ENCODE results near the gene ENTPD8.
A peak's percentile ranks its signal among the peaks of the same experiment; 100 is the strongest.

The ENTPD8 gene

DNA sequence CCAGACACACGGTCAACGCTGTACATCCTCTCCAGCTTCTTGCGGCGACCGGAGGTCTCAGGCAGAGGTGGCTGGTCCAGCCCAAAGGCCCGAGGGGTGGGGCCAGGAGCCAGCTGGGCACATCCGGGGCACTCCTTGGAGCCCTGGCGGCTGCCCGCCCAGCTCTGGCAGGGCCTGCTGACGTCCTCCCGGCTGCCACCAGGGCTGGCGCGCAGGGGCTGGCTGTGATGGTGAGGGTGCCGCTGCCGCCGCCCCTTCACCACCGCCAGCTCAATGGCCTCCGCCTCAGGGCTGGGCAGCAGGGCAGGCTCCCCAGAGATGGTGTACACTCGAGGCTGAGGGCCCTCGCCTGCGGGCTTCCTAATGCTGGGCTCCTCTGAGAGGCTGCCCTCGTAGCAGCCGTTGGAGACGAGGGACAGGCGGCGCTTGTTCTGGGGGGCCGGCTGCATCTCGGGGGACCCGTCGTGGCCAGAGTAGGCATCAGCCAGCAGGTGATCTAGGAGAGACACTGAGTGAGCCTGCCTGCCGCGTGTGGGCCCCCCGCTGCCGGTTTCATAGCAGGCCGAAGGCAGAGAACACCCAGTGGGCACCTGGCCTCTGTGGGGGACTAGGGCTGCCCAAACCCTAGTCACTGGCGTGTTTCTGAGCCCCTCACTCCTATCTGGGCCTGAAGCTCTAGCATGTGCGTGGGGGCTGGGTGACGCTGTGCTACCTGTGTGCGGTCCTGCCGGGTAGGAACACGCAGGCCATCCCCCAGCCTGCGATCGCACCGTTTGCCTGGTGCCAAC is 16.4 kb upstream of the ENTPD8 start:
- peaks cover 18% of the 10 kb centered on the region for H3K79me1 ChIP-seq (replicated peaks; ENCODE audit: low read length, poor library complexity, severe bottlenecking)
- H2BK12ac ChIP-seq (ENCODE audit: low read length in 2 of 2): peak overlapping the region in 1 of 2 experiments; percentile 16
- peak overlapping the region; percentile 24 to 36 for H3K4ac ChIP-seq (ENCODE audit: low read depth in 1 of 2, low read length in 2 of 2)
- DNase-seq: no peak
- H2AK5ac ChIP-seq (ENCODE audit: low read length, severe bottlenecking): peak overlapping the region; percentile 24
- no peak overlapping the region for H2BK120ac ChIP-seq (ENCODE audit: low read depth, low read length)
- 97% methylated on average over 36 of the region's 44 CpGs for WGBS
- peaks cover 65% of the 10 kb centered on the region for H3K4me1 ChIP-seq (ENCODE audit: control insufficient read depth, insufficient read depth, low read depth, low read length)
- H3K23ac ChIP-seq (ENCODE audit: low read length in 2 of 2): peak overlapping the region in 1 of 2 experiments; percentile 97
- H4K91ac ChIP-seq (ENCODE audit: low read length): peak overlapping the region; percentile 43
- H2AFZ ChIP-seq (ENCODE audit: low read depth, low read length): no peak overlapping the region
- peak overlapping the region; percentile 73 to 84 for H3K4me3 ChIP-seq (ENCODE audit: insufficient read depth in 1 of 2, low read depth in 1 of 2, low read length in 2 of 2)
- H3K9me3 ChIP-seq (ENCODE audit: control insufficient read depth, low read length): no peaks in the 10 kb centered on the region
- no peak overlapping the region for H2BK5ac ChIP-seq (ENCODE audit: low read depth, low read length, poor library complexity, severe bottlenecking)
- peaks cover 19 to 52% of the 10 kb centered on the region in 2 experiments for H3K36me3 ChIP-seq (ENCODE audit: control insufficient read depth in 1 of 2, insufficient read depth in 2 of 2, low read depth in 1 of 2, low read length in 2 of 2)
- no peak overlapping the region for H4K8ac ChIP-seq (ENCODE audit: low read length)
- H3K4me2 ChIP-seq (ENCODE audit: low read length, poor library complexity, severe bottlenecking): peak overlapping the region; percentile 92
- peak overlapping the region; percentile 84 for H3K9ac ChIP-seq (ENCODE audit: low read length)
- H3K18ac ChIP-seq (ENCODE audit: low read depth in 1 of 2, low read length in 2 of 2): peak overlapping the region in 1 of 2 experiments; percentile 54
- H3K27ac ChIP-seq (ENCODE audit: low read length, poor library complexity, severe bottlenecking): no peak overlapping the region
- peak overlapping the region in 1 of 2 experiments; percentile 37 for H3K14ac ChIP-seq (ENCODE audit: low read length in 2 of 2)
- peak overlapping the region; percentile 26 for H2BK15ac ChIP-seq (ENCODE audit: low read depth, poor library complexity, severe bottlenecking)
- no peaks in the 10 kb centered on the region for H3K27me3 ChIP-seq (ENCODE audit: control insufficient read depth in 1 of 2, insufficient read depth in 1 of 2, low read length in 2 of 2)

DNA sequence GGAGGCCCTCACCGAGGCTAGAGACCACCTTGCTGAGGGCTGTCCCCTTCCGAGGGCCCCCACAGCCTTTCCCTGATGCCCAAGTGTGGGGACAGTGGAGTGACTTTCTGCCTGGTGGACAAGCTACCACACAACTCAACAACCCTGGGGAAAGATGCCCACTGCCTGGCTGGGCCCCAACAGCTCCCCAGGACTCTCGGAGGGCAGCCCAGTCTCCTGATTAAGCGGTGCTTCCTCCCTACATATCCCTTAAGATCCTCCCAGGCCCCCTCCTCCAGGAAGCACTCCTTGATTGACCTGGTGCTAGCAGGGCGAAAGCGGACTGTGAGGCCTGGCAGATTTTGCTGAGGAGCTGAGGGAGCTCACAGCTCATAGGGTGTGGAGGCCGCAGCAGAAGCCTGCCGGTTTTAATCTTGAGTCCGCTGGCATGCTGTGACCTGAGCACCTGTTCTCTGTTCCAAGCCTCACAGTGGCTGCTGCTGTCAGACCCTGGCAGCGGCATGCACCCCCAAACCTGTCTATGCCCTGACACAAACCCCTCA is 15.8 kb upstream of the ENTPD8 start:
- Histone ChIP-seq H3K4me1 (ENCODE audit: control insufficient read depth, insufficient read depth, low read depth, low read length) (peaks cover 63% of the 10 kb centered on the region), H2BK12ac (ENCODE audit: low read length in 2 of 2) (no peak overlapping the region), H3K9me3 (ENCODE audit: control insufficient read depth, low read length) (no peaks in the 10 kb centered on the region), H3K36me3 (ENCODE audit: control insufficient read depth in 1 of 2, insufficient read depth in 2 of 2, low read depth in 1 of 2, low read length in 2 of 2) (peaks cover 19 to 55% of the 10 kb centered on the region in 2 experiments), H2AK5ac (ENCODE audit: low read length, severe bottlenecking) (peak overlapping the region; percentile 24), H4K91ac (ENCODE audit: low read length) (no peak overlapping the region), H3K23ac (ENCODE audit: low read length in 2 of 2) (no peak overlapping the region), H2BK120ac (ENCODE audit: low read depth, low read length) (no peak overlapping the region), H2AFZ (ENCODE audit: low read depth, low read length) (no peak overlapping the region), H3K27me3 (ENCODE audit: control insufficient read depth in 1 of 2, insufficient read depth in 1 of 2, low read length in 2 of 2) (no peaks in the 10 kb centered on the region), H3K9ac (ENCODE audit: low read length) (no peak overlapping the region), H3K4me3 (ENCODE audit: insufficient read depth in 1 of 2, low read depth in 1 of 2, low read length in 2 of 2) (no peak overlapping the region), H2BK15ac (ENCODE audit: low read depth, poor library complexity, severe bottlenecking) (no peak overlapping the region), H3K14ac (ENCODE audit: low read length in 2 of 2) (no peak overlapping the region), H3K27ac (ENCODE audit: low read length, poor library complexity, severe bottlenecking) (peak overlapping the region; percentile 68), H2BK5ac (ENCODE audit: low read depth, low read length, poor library complexity, severe bottlenecking) (no peak overlapping the region), H3K79me1 (replicated peaks; ENCODE audit: low read length, poor library complexity, severe bottlenecking) (peaks cover 19% of the 10 kb centered on the region), H4K8ac (ENCODE audit: low read length) (no peak overlapping the region), H3K4me2 (ENCODE audit: low read length, poor library complexity, severe bottlenecking) (peak overlapping the region; percentile 30), H3K4ac (ENCODE audit: low read depth in 1 of 2, low read length in 2 of 2) (no peak overlapping the region), H3K18ac (ENCODE audit: low read depth in 1 of 2, low read length in 2 of 2) (no peak overlapping the region)
- WGBS: 96% methylated on average over 9 of the region's 10 CpGs
- no peak for DNase-seq

DNA sequence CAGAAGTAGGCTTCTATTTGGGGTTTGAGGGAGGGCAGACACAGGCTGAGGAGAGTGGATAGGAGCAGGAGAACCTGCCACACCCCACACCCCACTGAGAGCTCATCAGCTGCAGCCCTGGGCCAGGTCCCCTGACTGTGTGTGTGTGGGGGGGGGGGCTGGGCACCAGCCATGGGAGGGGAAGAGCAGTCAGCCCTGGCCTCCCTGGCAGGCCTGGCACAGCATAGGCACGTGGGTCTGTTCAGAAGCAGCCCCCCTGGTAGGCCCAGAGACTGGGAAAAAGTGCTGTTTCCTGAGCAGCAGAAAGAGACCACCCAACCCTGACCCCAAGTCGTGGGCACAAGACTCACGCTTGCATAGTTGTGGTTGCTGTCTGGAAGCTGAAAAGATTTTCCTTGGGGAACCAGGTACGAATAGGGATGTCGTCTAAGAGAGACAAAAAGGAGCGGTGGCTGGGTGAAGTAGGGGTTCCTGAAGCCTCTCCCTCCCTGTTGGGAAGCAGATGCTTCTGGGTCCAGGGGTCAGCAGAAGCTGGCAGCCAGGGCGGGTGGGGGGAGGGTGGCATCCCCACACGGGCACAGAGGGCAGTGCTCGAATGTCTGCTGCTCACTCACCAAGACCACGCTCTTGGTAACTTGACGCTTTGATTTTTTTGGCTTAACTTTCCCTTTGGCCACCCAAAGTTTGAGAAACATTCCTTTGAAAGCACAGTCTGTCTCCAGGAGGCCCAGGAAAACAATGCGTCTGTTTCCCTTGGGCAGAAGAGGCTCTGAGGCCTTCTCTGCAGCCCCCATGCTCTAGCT is 15.1 kb upstream of the ENTPD8 start:
- Histone ChIP-seq H4K8ac (ENCODE audit: low read length) (no peak overlapping the region), H3K27me3 (ENCODE audit: control insufficient read depth in 1 of 2, insufficient read depth in 1 of 2, low read length in 2 of 2) (no peaks in the 10 kb centered on the region), H3K23ac (ENCODE audit: low read length in 2 of 2) (no peak overlapping the region), H3K36me3 (ENCODE audit: control insufficient read depth in 1 of 2, insufficient read depth in 2 of 2, low read depth in 1 of 2, low read length in 2 of 2) (peaks cover 19 to 59% of the 10 kb centered on the region in 2 experiments), H3K27ac (ENCODE audit: low read length, poor library complexity, severe bottlenecking) (peak overlapping the region; percentile 68), H3K4me3 (ENCODE audit: insufficient read depth in 1 of 2, low read depth in 1 of 2, low read length in 2 of 2) (no peak overlapping the region), H3K4me2 (ENCODE audit: low read length, poor library complexity, severe bottlenecking) (peak overlapping the region; percentile 31), H3K18ac (ENCODE audit: low read depth in 1 of 2, low read length in 2 of 2) (no peak overlapping the region), H3K14ac (ENCODE audit: low read length in 2 of 2) (no peak overlapping the region), H2AK5ac (ENCODE audit: low read length, severe bottlenecking) (no peak overlapping the region), H2BK5ac (ENCODE audit: low read depth, low read length, poor library complexity, severe bottlenecking) (peak overlapping the region; percentile 33), H2BK15ac (ENCODE audit: low read depth, poor library complexity, severe bottlenecking) (no peak overlapping the region), H3K9ac (ENCODE audit: low read length) (no peak overlapping the region), H2BK120ac (ENCODE audit: low read depth, low read length) (no peak overlapping the region), H2BK12ac (ENCODE audit: low read length in 2 of 2) (no peak overlapping the region), H3K79me1 (replicated peaks; ENCODE audit: low read length, poor library complexity, severe bottlenecking) (peaks cover 19% of the 10 kb centered on the region), H3K4me1 (ENCODE audit: control insufficient read depth, insufficient read depth, low read depth, low read length) (peaks cover 59% of the 10 kb centered on the region), H4K91ac (ENCODE audit: low read length) (no peak overlapping the region), H3K9me3 (ENCODE audit: control insufficient read depth, low read length) (no peaks in the 10 kb centered on the region), H2AFZ (ENCODE audit: low read depth, low read length) (no peak overlapping the region), H3K4ac (ENCODE audit: low read depth in 1 of 2, low read length in 2 of 2) (no peak overlapping the region)
- WGBS: 91% methylated on average over 12 of the region's 12 CpGs
- DNase-seq: no peak

Data from mesenchymal stem cell (in vitro differentiated cells and primary cell).